Coronary artery (tissue), 2 donors: ENCODE results near the gene SPAAR.
"Not testable (repeated sequence)": the region's sequence is repeated elsewhere in the genome, so short reads cannot be mapped to it uniquely, and the experiment has no call there.

ENCODE experiments used
- DNase-seq: peaks from one replicate; pipeline ENCODE4 v3.0.0-alpha.2; 2017; ENCODE audit warnings: low spot score
- H3K27ac ChIP-seq, 2 donors: fragments of 200-600 bp; sonication (generic); one replicate each; pipeline ENCODE4 v1.5.1; 2016 to 2019
- H3K4me3 ChIP-seq: fragments of 200-600 bp; sonication (generic); 2 replicates; pipeline ENCODE4 v1.5.1; 2016; ENCODE audit warnings: mild to moderate bottlenecking, moderate library complexity
- CTCF ChIP-seq: fragments of 200-600 bp; sonication (generic); IDR thresholded peaks from one replicate; pipeline ENCODE4 v1.5.1; 2019; ENCODE audit warnings: antibody characterized with exemption

Gene SPAAR

DNA sequence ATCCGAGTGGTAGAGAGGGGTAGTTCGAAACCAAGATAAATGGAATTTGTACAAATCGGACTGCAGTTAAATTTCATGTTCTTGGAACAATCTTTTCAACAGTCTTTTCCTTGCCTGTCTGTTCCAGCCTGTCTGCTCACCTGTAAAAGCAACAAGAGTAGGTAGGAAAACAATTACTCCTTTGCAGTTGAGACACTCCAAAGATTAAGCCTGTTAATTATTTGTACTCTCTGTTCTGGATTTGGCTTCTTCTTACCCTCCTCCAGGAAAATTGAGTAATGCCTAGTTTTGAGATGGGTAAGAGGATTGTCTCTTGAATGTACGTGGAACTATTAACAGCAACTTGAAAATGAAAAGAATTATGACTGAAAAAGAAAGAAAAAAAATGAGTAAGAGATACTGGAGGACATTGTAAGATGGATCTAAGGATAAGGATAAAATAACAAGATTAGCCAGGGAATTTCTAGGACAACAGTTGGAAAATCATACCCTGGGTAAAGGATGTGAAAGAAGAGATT is 24.3 kb downstream of the SPAAR start:
- Histone ChIP-seq H3K27ac (no peak overlapping the region), H3K4me3 (no peak overlapping the region)
- DNase-seq: no peak
- no peak for TF ChIP-seq CTCF

DNA sequence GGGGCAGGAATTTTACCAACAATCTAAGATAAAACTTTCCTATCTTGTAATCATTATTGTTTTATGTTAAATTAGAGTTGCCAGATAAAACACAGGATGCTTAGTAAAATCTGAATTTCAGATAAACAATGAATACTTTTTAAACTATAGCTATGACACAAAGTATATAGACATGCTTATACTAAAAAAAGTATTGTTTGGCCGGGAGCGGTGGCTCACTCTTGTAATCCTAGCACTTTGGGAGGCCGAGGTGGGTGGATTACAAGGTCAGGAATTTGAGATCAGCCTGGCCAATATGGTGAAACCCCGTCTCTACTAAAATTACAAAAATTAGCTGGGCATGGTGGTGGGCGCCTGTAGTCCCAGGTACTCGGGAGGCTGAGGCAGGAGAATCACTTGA is 24.8 kb downstream of the SPAAR start:
- H3K4me3 ChIP-seq, DNase-seq, H3K27ac ChIP-seq: not testable (repeated sequence)

DNA sequence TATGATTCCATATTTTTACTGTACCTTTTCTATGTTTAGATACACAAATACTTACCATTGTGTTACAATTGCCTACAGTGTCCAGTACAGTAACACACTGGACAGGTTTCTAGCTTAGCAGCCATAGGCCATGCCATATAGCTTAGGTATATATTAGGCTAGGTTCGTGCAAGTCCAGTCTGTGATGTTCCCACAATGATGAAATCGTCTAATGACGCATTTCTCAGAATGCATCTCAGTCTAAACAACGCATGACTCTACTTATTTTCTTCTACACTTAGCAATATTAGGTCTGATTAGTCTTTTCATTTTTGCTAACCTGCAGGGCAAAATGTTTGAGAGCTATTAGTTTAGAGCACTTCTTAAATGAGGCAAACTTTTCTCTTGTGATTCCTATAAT is 26.0 kb downstream of the SPAAR start:
- H3K27ac ChIP-seq: peak overlapping the region in 1 of 2 donors; percentile 85
- no peak overlapping the region for H3K4me3 ChIP-seq
- no peak for DNase-seq
- no peak for TF ChIP-seq CTCF

DNA sequence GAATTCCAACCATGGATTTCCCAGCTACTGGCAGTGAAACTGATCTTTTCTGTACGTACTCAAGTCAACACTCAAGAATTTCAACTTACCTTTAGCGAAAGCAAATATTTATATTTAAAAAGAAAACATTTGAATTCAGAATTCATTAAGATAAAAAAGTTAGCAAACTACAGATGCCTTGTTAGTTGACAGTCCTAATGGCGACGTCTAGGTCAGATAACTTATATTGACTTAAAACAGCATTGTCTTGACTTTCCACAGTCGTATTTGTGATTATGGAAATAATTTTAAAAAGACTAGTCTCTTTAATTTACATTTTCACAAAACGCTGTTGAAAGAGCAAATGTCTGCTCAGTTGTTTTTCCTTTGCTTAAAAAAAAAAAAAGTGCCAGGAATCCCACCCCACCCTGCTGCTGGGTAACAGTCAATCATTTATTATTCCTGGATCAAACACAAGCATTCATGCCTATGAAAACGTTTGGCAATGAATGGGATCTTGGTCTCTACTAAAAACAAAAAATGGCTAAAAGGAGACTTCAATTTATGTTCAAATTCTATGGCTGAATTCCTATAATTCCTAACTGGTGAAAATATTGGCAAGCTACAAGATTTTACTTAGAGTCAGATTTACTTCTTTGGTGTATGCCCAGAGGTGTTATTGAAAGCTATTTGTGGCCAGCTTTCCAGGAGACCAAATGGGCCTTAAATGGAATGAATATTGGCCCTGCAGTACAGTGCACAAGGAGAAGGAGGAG is 26.6 kb downstream of the SPAAR start:
- DNase-seq: no peak
- no peak for TF ChIP-seq CTCF
- peak overlapping the region; percentile 50 to 85 for H3K27ac ChIP-seq
- H3K4me3 ChIP-seq: no peak overlapping the region

DNA sequence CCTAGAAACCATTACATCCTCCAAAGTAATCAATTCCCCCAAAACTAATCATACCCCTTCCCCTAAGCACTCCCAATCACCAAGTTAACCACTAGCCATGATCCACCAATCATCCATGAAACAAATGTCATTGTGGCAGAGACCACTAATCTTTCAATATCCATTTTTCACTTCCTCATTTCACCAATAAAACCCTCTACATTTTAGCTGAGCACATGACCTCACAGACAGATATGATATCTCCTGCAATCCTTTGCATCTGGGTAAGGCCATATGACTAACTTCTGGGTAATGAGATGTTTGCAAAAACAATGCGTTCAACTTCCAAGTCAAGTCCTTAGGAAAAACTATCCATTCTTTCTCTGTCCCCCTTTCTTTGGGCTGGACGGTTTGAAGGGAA is 27.9 kb downstream of the SPAAR start:
- no peak for DNase-seq
- no peak for TF ChIP-seq CTCF
- peak overlapping the region in 1 of 2 donors; percentile 85 for H3K27ac ChIP-seq
- H3K4me3 ChIP-seq: no peak overlapping the region

GRCh38 chr9:35938474-35939356 is 29.4 kb downstream of the SPAAR start:
- Histone ChIP-seq H3K4me3 (no peak overlapping the region), H3K27ac (peak overlapping the region; percentile 24 to 75)
- no peak for DNase-seq
- TF ChIP-seq CTCF: no peak

DNA sequence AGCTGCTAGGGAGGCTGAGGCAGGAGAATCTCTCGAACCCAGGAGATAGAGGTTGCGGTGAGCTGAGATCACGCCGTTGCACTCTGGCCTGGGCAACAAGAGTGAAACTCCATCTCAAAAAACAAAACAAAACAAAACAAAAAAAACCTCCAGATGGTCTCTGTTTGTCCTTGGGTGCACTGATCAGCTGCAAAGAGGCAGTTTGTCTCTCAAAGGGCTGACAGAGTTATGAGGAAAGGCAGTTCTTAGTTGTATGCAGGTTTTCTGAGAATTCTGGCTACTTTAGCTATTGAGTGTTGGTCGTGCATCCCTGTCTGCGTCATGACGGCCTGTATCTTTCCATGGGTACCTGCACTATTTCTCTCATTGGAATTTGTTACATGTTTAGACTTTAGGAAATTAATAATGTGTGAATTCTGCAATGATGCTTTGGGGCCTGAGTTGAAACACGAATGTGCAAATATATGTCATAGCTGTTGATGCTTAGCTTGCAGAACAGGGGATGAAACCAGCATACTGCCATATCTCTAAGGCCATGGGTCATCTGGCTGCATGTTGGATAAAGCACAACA is 30.5 kb downstream of the SPAAR start:
- no peak for TF ChIP-seq CTCF
- no peak for DNase-seq
- H3K4me3 ChIP-seq: no peak overlapping the region
- H3K27ac ChIP-seq: peak overlapping the region in 1 of 2 donors; percentile 75
